Measurements from ENCODE around the gene SF3B4.
"Not testable (repeated sequence)": the region's sequence is repeated elsewhere in the genome, so short reads cannot be mapped to it uniquely, and the experiment has no call there.

The SF3B4 gene

GRCh38 chr1:149963358-149963757, 35.8 kb upstream of the SF3B4 start:
- peak; percentile 61 for DNase-seq (ENCODE audit: low read depth)
- TF ChIP-seq CTCF (conservative IDR thresholded peaks at IDR 0.05; ENCODE audit: low read length), result no peak
- no peak overlapping the region for H3K4me3 ChIP-seq (ENCODE audit: low read length)

- no peak overlapping the region for H3K4me3 ChIP-seq (ENCODE audit: low read length)
- DNase-seq (ENCODE audit: low read depth), result peak; percentile 48
- TF ChIP-seq CTCF (conservative IDR thresholded peaks at IDR 0.05; ENCODE audit: low read length), result no peak
Measured at GRCh38 chr1:149962736-149963135, 35.1 kb upstream of the SF3B4 start.

- TF ChIP-seq CTCF (conservative IDR thresholded peaks at IDR 0.05; ENCODE audit: low read length), result peak; percentile 81
- H3K4me3 ChIP-seq (ENCODE audit: low read length), result no peak overlapping the region
- DNase-seq (ENCODE audit: low read depth), result peak; percentile 87
Measured at GRCh38 chr1:149962039-149962647, 34.5 kb upstream of the SF3B4 start.

- not testable (repeated sequence) for H3K4me3 ChIP-seq (ENCODE audit: low read length); DNase-seq (ENCODE audit: low read depth)
Measured at GRCh38 chr1:149957548-149957947, 29.9 kb upstream of the SF3B4 start.

GRCh38 chr1:149949911-149950310, 22.3 kb upstream of the SF3B4 start:
- no peak overlapping the region for H3K4me3 ChIP-seq (ENCODE audit: low read length)
- no peak for TF ChIP-seq CTCF (conservative IDR thresholded peaks at IDR 0.05; ENCODE audit: low read length)
- DNase-seq (ENCODE audit: low read depth), result no peak

GRCh38 chr1:149945206-149945605, 17.6 kb upstream of the SF3B4 start:
- DNase-seq (ENCODE audit: low read depth), result no peak
- TF ChIP-seq CTCF (conservative IDR thresholded peaks at IDR 0.05; ENCODE audit: low read length), result no peak
- H3K4me3 ChIP-seq (ENCODE audit: low read length), result no peak overlapping the region

GRCh38 chr1:149942885-149943284, 15.3 kb upstream of the SF3B4 start:
- TF ChIP-seq CTCF (conservative IDR thresholded peaks at IDR 0.05; ENCODE audit: low read length), result no peak
- no peak overlapping the region for H3K4me3 ChIP-seq (ENCODE audit: low read length)
- no peak for DNase-seq (ENCODE audit: low read depth)

GRCh38 chr1:149942207-149942606, 14.6 kb upstream of the SF3B4 start:
- no peak overlapping the region for H3K4me3 ChIP-seq (ENCODE audit: low read length)
- no peak for DNase-seq (ENCODE audit: low read depth)
- peak; percentile 35 for TF ChIP-seq CTCF (conservative IDR thresholded peaks at IDR 0.05; ENCODE audit: low read length)

All from AG10803 (cell line).